HG03439 (cell line): ENCODE measurements around the gene C8B.

ENCODE experiments used
- ATAC-seq: cut with Tn5 transposase; IDR thresholded peaks from one replicate; pipeline ENCODE4 v1.9.1; 2021; ENCODE audit warnings: mild to moderate bottlenecking, moderate library complexity; ENCODE audit not compliant: unreplicated experiment

C8B gene

GRCh38 chr1:56965916-56966697 is at the start of gene C8B:
Gene C8B, minus strand, starts transcription at chr1:56966015. Its CDS starts 67 bp downstream, at chr1:56965948.
- ATAC-seq, result no peak

- no peak for ATAC-seq
These were observed 49.3 kb upstream of the C8B start for GRCh38 chr1:57015071-57015470.

GRCh38 chr1:57013522-57013921 is 47.7 kb upstream of the C8B start:
- ATAC-seq, result no peak

- no peak for ATAC-seq
These were observed 46.5 kb upstream of the C8B start for GRCh38 chr1:57012315-57012714.

- no peak for ATAC-seq
These were observed 44.7 kb upstream of the C8B start for GRCh38 chr1:57010511-57010910.

- ATAC-seq, result no peak
These were observed 42.1 kb upstream of the C8B start for GRCh38 chr1:57007948-57008347.

GRCh38 chr1:57007472-57007871 is 41.7 kb upstream of the C8B start:
- ATAC-seq, result no peak

- ATAC-seq, result no peak
These were observed 37.8 kb upstream of the C8B start for GRCh38 chr1:57003398-57004139.

- no peak for ATAC-seq
These were observed 29.7 kb upstream of the C8B start for GRCh38 chr1:56995414-56996100.

- no peak for ATAC-seq
These were observed 27.7 kb upstream of the C8B start for GRCh38 chr1:56993475-56993874.

- no peak for ATAC-seq
These were observed 26.7 kb upstream of the C8B start for GRCh38 chr1:56992318-56993125.

- ATAC-seq, result no peak
These were observed 25.8 kb upstream of the C8B start for GRCh38 chr1:56991576-56991975.

- ATAC-seq, result no peak
These were observed 20.6 kb upstream of the C8B start for GRCh38 chr1:56986397-56986796.

GRCh38 chr1:56985857-56986256 is 20.0 kb upstream of the C8B start:
- no peak for ATAC-seq

- ATAC-seq, result no peak
These were observed 17.7 kb upstream of the C8B start for GRCh38 chr1:56983484-56983883.

- no peak for ATAC-seq
These were observed 14.4 kb upstream of the C8B start for GRCh38 chr1:56979986-56980755.

- ATAC-seq, result no peak
These were observed 13.0 kb upstream of the C8B start for GRCh38 chr1:56978819-56979218.

GRCh38 chr1:56977910-56978309 is 12.1 kb upstream of the C8B start:
- ATAC-seq, result no peak

GRCh38 chr1:56975446-56975845 is 9.6 kb upstream of the C8B start:
- no peak for ATAC-seq
